Thoracic aorta (tissue), 2 donors: ENCODE results near the gene ZBTB16. TPM values are rescaled to one million over a fixed set of nuclear protein-coding genes. Genes with fewer than 3 reads are reported as not detected.

Source experiments
- ATAC-seq: fragments of 150-250 bp; one replicate; pipeline ENCODE4 v1.8.0; 2017; ENCODE audit warnings: low read depth; ENCODE audit not compliant: insufficient number of reproducible peaks, low FRiP score
- DNase-seq: peaks from one replicate; pipeline ENCODE4 v3.0.0-alpha.2; 2020; ENCODE audit warnings: low spot score
- H3K27ac ChIP-seq, 2 donors: fragments of 200-600 bp; sonication (generic); 1 replicate in 1 of 2; 2 replicates in 1 of 2; pipeline ENCODE4 v1.5.1; 2016; ENCODE audit warnings: mild to moderate bottlenecking in 2 of 2, moderate library complexity in 2 of 2
- H3K27me3 ChIP-seq: fragments of 200-600 bp; sonication (generic); replicated peaks from 2 replicates; pipeline ENCODE4 v1.6.0; 2016; ENCODE audit warnings: mild to moderate bottlenecking; ENCODE audit not compliant: insufficient read depth
- H3K36me3 ChIP-seq: fragments of 200-600 bp; sonication (generic); one replicate; pipeline ENCODE4 v1.5.1; 2016
- H3K4me1 ChIP-seq, 2 donors: fragments of 200-600 bp; sonication (generic); 1 replicate in 1 of 2; 2 replicates in 1 of 2; pipeline versions ENCODE4 v1.5.1 to v1.6.0; 2016; ENCODE audit warnings: low read depth in 2 of 2, mild to moderate bottlenecking in 1 of 2; ENCODE audit not compliant: control insufficient read depth in 1 of 2
- H3K4me3 ChIP-seq: fragments of 200-600 bp; sonication (generic); 2 replicates; pipeline ENCODE4 v1.5.1; 2016; ENCODE audit warnings: mild to moderate bottlenecking
- H3K9me3 ChIP-seq: fragments of 200-600 bp; sonication (generic); 2 replicates; pipeline ENCODE4 v1.5.1; 2016
- total RNA-seq, 2 donors: library from RNA; depleted of rRNA; stranded (reverse); fragments of >200 nt; gene quantifications; one replicate each; pipeline versions ENCODE4 v1.1.0 to v1.2.3, GENCODE V29; 2016
- TF ChIP-seq, protein P1 (sequence below): fragments of 200-600 bp; sonication (generic); IDR thresholded peaks from one replicate; pipeline ENCODE4 v1.5.1; 2019; ENCODE audit warnings: antibody characterized with exemption

Gene ZBTB16
- total RNA-seq, 2 donors from 2014 or later, result 314 to 545 TPM

DNA sequence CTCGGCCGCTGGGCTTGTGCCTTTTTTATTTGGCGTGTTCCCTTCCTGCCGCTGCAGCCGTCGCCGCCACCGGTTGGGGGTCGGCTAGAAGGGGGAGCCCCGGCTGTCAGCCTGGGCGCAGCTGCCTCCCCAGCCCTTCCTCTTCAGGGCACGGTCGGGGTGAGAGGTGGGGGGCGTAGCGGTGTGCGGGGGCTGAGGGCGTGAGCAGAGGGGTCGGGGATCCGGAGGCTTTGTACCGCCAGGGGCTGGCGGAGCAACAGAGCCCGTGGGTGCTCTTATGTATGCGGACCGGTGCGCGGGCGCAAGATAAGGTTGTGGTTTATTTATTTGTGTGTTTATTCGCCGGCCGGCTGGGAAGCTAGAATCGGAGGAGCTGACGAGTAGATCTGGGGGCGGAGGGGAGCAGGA, 477 bp downstream of the ZBTB16 start:
- H3K27me3 ChIP-seq, result no peaks in the 10 kb centered on the region
- DNase-seq (no peak), ATAC-seq (no peak)
- peaks cover 30 to 36% of the 10 kb centered on the region in 2 donors for H3K4me1 ChIP-seq
- peak overlapping the region; percentile 97 for H3K4me3 ChIP-seq
- no peaks in the 10 kb centered on the region for H3K9me3 ChIP-seq
- H3K36me3 ChIP-seq, result peaks cover 26% of the 10 kb centered on the region
- H3K27ac ChIP-seq, result peak overlapping the region; percentile 96 to 99
- TF ChIP-seq, protein P1, sequence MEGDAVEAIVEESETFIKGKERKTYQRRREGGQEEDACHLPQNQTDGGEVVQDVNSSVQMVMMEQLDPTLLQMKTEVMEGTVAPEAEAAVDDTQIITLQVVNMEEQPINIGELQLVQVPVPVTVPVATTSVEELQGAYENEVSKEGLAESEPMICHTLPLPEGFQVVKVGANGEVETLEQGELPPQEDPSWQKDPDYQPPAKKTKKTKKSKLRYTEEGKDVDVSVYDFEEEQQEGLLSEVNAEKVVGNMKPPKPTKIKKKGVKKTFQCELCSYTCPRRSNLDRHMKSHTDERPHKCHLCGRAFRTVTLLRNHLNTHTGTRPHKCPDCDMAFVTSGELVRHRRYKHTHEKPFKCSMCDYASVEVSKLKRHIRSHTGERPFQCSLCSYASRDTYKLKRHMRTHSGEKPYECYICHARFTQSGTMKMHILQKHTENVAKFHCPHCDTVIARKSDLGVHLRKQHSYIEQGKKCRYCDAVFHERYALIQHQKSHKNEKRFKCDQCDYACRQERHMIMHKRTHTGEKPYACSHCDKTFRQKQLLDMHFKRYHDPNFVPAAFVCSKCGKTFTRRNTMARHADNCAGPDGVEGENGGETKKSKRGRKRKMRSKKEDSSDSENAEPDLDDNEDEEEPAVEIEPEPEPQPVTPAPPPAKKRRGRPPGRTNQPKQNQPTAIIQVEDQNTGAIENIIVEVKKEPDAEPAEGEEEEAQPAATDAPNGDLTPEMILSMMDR, result no peak

DNA sequence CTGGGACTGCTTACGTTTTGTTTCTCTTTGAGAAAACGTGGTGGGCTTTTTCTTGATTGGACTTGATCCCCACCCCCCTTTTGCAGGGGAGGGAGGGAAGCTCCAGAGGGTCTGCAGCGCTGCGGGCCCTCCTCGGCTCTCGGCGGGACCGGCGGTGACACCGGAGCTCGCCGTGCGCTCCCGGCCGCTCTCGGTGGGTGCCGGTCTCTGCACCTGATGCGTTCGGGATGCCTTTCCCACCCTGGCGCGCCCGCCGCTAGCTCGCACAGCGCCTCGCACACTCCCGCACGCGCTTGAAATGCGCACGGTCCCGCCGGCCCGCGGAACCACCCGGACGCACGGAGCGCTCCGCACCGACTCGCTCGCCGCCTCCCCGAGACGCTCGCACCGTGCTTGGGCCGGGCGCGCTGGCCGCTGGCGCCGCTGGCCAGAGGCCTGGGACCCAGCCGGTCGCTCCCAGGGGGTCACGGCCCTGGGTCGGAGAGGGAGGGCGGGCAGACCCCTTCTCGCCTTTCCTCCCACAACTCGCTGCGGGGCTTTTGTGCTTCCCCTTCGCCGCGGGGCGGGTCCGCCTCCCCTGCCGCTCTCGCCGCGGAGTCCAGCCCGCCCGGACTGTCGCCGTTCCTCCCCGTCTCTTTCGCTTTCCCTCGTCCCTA, 1.0 kb downstream of the ZBTB16 start:
- peaks cover 35 to 39% of the 10 kb centered on the region in 2 donors for H3K4me1 ChIP-seq
- peak overlapping the region; percentile 97 for H3K4me3 ChIP-seq
- TF ChIP-seq, protein P1, result no peak
- H3K27me3 ChIP-seq, result no peaks in the 10 kb centered on the region
- ATAC-seq, result no peak
- peaks cover 32% of the 10 kb centered on the region for H3K36me3 ChIP-seq
- no peaks in the 10 kb centered on the region for H3K9me3 ChIP-seq
- H3K27ac ChIP-seq, result peak overlapping the region; percentile 96 to 99
- DNase-seq, result no peak

DNA sequence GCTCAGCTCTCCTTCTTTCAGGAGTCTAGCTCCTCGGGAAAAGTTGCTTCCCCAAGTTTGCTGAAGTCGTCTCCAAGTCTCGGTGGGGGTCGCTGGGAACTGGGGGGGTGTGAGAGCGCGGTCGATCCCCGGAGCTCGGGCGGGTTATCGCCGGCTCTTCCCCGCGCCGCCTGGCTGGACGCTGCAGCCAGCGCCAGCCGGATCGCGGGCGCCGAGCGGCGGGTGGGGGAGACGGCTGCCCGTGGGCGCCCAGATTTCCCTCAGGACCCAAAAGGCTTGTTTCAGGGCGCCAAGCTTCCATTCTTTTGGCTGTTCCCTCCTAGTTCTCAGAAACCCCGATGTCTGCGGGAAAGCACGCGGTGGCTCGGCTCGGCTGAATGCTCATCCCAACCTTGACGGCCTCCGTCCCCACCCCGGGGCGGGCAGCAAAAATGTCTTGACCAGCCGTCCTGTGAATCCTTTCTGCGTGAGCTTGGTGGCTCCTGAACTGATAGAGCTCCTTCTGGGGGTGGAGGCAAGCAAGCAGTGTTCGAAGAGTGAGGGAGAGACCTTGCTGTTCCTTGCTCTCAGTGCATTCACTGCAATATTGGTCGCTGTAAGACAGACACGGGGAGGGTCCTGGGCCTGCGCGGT, 1.7 kb downstream of the ZBTB16 start:
- H3K36me3 ChIP-seq, result peaks cover 38% of the 10 kb centered on the region
- TF ChIP-seq, protein P1, result no peak
- no peaks in the 10 kb centered on the region for H3K9me3 ChIP-seq
- DNase-seq (no peak), ATAC-seq (no peak)
- no peaks in the 10 kb centered on the region for H3K27me3 ChIP-seq
- peaks cover 36 to 39% of the 10 kb centered on the region in 2 donors for H3K4me1 ChIP-seq
- H3K4me3 ChIP-seq, result peak overlapping the region; percentile 97
- peak overlapping the region; percentile 96 to 99 for H3K27ac ChIP-seq

DNA sequence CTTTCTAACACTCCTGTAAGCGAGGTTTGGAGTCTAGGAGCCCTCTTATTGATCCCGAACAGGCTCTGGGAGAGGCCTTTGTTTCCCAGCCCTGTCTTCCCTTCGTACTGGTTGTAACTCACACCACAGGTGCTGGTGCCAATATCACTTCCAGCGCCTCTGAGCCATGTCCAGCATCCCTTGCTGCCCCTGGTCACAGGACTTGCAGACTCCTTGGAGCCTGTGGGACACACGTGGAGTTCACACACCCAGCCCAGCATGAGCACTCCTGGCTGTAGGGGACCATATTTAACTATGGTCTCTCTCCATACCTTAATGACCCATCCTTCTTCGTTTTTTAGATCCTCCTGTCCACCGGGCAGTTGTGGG, 2.2 kb downstream of the ZBTB16 start:
- H3K4me1 ChIP-seq, result peaks cover 36 to 39% of the 10 kb centered on the region in 2 donors
- TF ChIP-seq, protein P1, result no peak
- ATAC-seq (no peak), DNase-seq (no peak)
- H3K27me3 ChIP-seq, result no peaks in the 10 kb centered on the region
- H3K9me3 ChIP-seq, result no peaks in the 10 kb centered on the region
- peak overlapping the region; percentile 97 for H3K4me3 ChIP-seq
- peak overlapping the region; percentile 96 to 99 for H3K27ac ChIP-seq
- H3K36me3 ChIP-seq, result peaks cover 43% of the 10 kb centered on the region

DNA sequence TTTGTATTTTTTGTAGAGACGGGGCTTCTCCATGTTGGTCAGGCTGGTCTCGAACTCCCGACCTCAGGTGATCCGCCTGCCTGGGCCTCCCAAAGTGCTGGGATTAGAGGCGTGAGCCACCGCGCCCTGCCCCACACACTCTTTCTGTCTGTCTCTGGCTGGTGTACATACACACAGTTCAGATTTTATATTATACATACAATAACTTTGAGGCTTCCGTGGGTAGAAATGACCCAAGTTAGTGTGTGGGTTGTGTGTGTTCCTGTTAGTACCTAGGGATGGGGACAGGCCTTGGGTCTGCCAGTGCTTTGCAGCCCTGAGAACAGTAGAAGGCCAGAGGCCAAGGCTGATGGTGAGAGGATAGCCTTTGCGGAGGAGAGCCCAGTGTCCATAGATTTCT, 2.8 kb downstream of the ZBTB16 start:
- DNase-seq (no peak), ATAC-seq (no peak)
- H3K27me3 ChIP-seq, result no peaks in the 10 kb centered on the region
- H3K4me3 ChIP-seq, result peak overlapping the region; percentile 97
- peak overlapping the region; percentile 96 to 99 for H3K27ac ChIP-seq
- H3K4me1 ChIP-seq, result peaks cover 39 to 40% of the 10 kb centered on the region in 2 donors
- peaks cover 49% of the 10 kb centered on the region for H3K36me3 ChIP-seq
- TF ChIP-seq, protein P1, result no peak
- no peaks in the 10 kb centered on the region for H3K9me3 ChIP-seq
